Gastroesophageal sphincter (tissue), 3 donors: ENCODE measurements around the gene THRSP.

Experiments used
- POLR2AphosphoS5 ChIP-seq: sonication (generic); formaldehyde crosslinking; IDR thresholded peaks from one replicate; pipeline ENCODE4 v1.6.1; 2017; ENCODE audit warnings: antibody characterized with exemption
- TF ChIP-seq, protein P1 (sequence below), 4 experiments: fragments of 200-600 bp in 2 of 4; fragments of 450-650 bp in 2 of 4; sonication (generic) in 1 of 4; IDR thresholded peaks; one replicate each; pipeline ENCODE4 v1.5.1; 2017 to 2019; ENCODE audit warnings: antibody characterized with exemption in 4 of 4, mild to moderate bottlenecking in 2 of 4, moderate library complexity in 2 of 4

DNA sequence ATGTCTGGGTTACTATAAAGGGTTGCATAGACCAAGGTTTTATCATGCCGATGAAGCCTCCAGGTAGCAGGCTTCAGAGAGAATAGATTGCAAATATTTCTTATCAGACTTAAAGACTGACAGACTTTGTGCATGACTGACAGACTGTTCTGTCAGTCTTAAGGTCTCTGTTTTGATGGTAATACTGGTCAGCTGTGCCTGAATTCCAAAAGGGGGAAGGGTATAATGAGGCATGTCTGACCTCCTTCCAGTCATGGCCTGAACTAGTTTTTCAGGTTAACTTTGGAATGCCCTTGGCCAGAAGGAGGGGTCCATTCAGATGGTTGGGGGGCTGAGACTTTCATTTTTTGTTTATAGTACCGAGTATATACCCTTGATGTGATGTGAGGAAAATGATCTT, 35.9 kb upstream of the THRSP start:
- TF ChIP-seq, protein P1, sequence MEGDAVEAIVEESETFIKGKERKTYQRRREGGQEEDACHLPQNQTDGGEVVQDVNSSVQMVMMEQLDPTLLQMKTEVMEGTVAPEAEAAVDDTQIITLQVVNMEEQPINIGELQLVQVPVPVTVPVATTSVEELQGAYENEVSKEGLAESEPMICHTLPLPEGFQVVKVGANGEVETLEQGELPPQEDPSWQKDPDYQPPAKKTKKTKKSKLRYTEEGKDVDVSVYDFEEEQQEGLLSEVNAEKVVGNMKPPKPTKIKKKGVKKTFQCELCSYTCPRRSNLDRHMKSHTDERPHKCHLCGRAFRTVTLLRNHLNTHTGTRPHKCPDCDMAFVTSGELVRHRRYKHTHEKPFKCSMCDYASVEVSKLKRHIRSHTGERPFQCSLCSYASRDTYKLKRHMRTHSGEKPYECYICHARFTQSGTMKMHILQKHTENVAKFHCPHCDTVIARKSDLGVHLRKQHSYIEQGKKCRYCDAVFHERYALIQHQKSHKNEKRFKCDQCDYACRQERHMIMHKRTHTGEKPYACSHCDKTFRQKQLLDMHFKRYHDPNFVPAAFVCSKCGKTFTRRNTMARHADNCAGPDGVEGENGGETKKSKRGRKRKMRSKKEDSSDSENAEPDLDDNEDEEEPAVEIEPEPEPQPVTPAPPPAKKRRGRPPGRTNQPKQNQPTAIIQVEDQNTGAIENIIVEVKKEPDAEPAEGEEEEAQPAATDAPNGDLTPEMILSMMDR (IDR thresholded peaks at IDR 0.05) = no peak
- no peak for TF ChIP-seq POLR2AphosphoS5
